ENCODE results near the gene SNX30. TPM values are rescaled to one million over a fixed set of nuclear protein-coding genes. Genes with fewer than 3 reads are reported as not detected.

Gene SNX30
- total RNA-seq, 2 donors from 2014 or later = 6.3 to 38.7 TPM

GRCh38 chr9:112783551-112783954 lies 33.0 kb downstream of the SNX30 start:
- no peaks in the 10 kb centered on the region for H3K9me3 ChIP-seq
- H3K4me1 ChIP-seq (replicated peaks) = no peaks in the 10 kb centered on the region
- H3K27ac ChIP-seq = no peak overlapping the region
- intact Hi-C loops (cut with DNase I) = no loop called here
- DNase-seq (ENCODE audit: low spot score) = no peak
- no peaks in the 10 kb centered on the region for H3K36me3 ChIP-seq
- TF ChIP-seq CTCF (IDR thresholded peaks at IDR 0.05) (no peak), POLR2A (IDR thresholded peaks at IDR 0.05) (no peak), POLR2AphosphoS5 (IDR thresholded peaks at IDR 0.05) (no peak)
- 78% methylated on average over 4 of the region's 4 CpGs for WGBS
- no peaks in the 10 kb centered on the region for H3K27me3 ChIP-seq (replicated peaks; ENCODE audit: insufficient read depth)
- H3K4me3 ChIP-seq = no peak overlapping the region

GRCh38 chr9:112784020-112784785 lies 33.6 kb downstream of the SNX30 start:
- TF ChIP-seq POLR2A (IDR thresholded peaks at IDR 0.05) = no peak
- TF ChIP-seq POLR2AphosphoS5 (IDR thresholded peaks at IDR 0.05) = no peak
- TF ChIP-seq CTCF (IDR thresholded peaks at IDR 0.05) = no peak
- H3K4me3 ChIP-seq = no peak overlapping the region
- intact Hi-C loops (cut with DNase I) = no loop called here
- DNase-seq (ENCODE audit: low spot score) = no peak
- H3K4me1 ChIP-seq (replicated peaks) = no peaks in the 10 kb centered on the region
- H3K36me3 ChIP-seq = no peaks in the 10 kb centered on the region
- no peaks in the 10 kb centered on the region for H3K9me3 ChIP-seq
- 26% methylated on average over 7 of the region's 7 CpGs for WGBS
- H3K27ac ChIP-seq = no peak overlapping the region
- H3K27me3 ChIP-seq (replicated peaks; ENCODE audit: insufficient read depth) = no peaks in the 10 kb centered on the region

- intact Hi-C loops (cut with DNase I) = no loop called here
- no peak for TF ChIP-seq POLR2A (IDR thresholded peaks at IDR 0.05)
- TF ChIP-seq CTCF (IDR thresholded peaks at IDR 0.05) = no peak
- TF ChIP-seq POLR2AphosphoS5 (IDR thresholded peaks at IDR 0.05) = no peak
- Histone ChIP-seq H3K36me3 (no peaks in the 10 kb centered on the region), H3K4me1 (replicated peaks) (no peaks in the 10 kb centered on the region), H3K27ac (no peak overlapping the region), H3K9me3 (no peaks in the 10 kb centered on the region), H3K27me3 (replicated peaks; ENCODE audit: insufficient read depth) (no peaks in the 10 kb centered on the region), H3K4me3 (no peak overlapping the region)
- WGBS = 98% methylated on average over 3 of the region's 3 CpGs
- DNase-seq (ENCODE audit: low spot score) = no peak
Measured at GRCh38 chr9:112785986-112786385, 35.4 kb downstream of the SNX30 start.

GRCh38 chr9:112786829-112787520 lies 36.4 kb downstream of the SNX30 start:
- Histone ChIP-seq H3K9me3 (no peaks in the 10 kb centered on the region), H3K4me3 (no peak overlapping the region), H3K27me3 (replicated peaks; ENCODE audit: insufficient read depth) (no peaks in the 10 kb centered on the region), H3K4me1 (replicated peaks) (no peaks in the 10 kb centered on the region), H3K36me3 (no peaks in the 10 kb centered on the region), H3K27ac (no peak overlapping the region)
- 75% methylated on average over 9 of the region's 9 CpGs for WGBS
- DNase-seq (ENCODE audit: low spot score) = no peak
- intact Hi-C loops (cut with DNase I) = no loop called here
- TF ChIP-seq CTCF (IDR thresholded peaks at IDR 0.05) (no peak), POLR2A (IDR thresholded peaks at IDR 0.05) (no peak), POLR2AphosphoS5 (IDR thresholded peaks at IDR 0.05) (no peak)

All from prostate gland (tissue), 2 donors.